Chondrocyte (in vitro differentiated cells): ENCODE measurements around the gene TFAP2E. TPM values are rescaled to one million over a fixed set of nuclear protein-coding genes. Genes with fewer than 3 reads are reported as not detected.

Experiments
- DNase-seq: peaks from one replicate; pipeline ENCODE4 v3.0.0; 2021; ENCODE audit warnings: mixed read lengths, low spot score
- H3K27ac Mint-ChIP-seq: one replicate; pipeline ENCODE4 v1.8.0; 2021; ENCODE audit warnings: mild to moderate bottlenecking, moderate library complexity, mixed read lengths; ENCODE audit not compliant: unreplicated experiment
- H3K27me3 Mint-ChIP-seq: 2 replicates; pipeline ENCODE4 v1.8.0; 2021; ENCODE audit warnings: low read depth, mixed read lengths
- H3K36me3 Mint-ChIP-seq: 2 replicates; pipeline ENCODE4 v1.8.0; 2021; ENCODE audit warnings: low read depth, mixed read lengths
- H3K4me1 Mint-ChIP-seq: 2 replicates; pipeline ENCODE4 v1.8.0; 2021; ENCODE audit warnings: low read depth, mild to moderate bottlenecking, mixed read lengths
- H3K4me3 Mint-ChIP-seq: one replicate; pipeline ENCODE4 v1.8.0; 2021; ENCODE audit warnings: mild to moderate bottlenecking, moderate library complexity, mixed read lengths; ENCODE audit not compliant: unreplicated experiment
- H3K9me3 Mint-ChIP-seq: 2 replicates; pipeline ENCODE4 v1.8.0; 2021; ENCODE audit warnings: low read depth, mixed read lengths
- total RNA-seq: library from RNA; stranded (reverse); gene quantifications from 3 replicates; pipeline ENCODE4 v1.2.1, GENCODE V29; 2021
- TF ChIP-seq, protein P1 (sequence below): fragments of 200-600 bp; sonication (generic); IDR thresholded peaks from 2 replicates; pipeline ENCODE4 v1.5.0; 2021; ENCODE audit warnings: antibody characterized with exemption, mild to moderate bottlenecking, moderate library complexity

Gene TFAP2E
- total RNA-seq, 1 donor from 2014 or later, result 0.97 TPM

GRCh38 chr1:35554266-35555211 is 18.6 kb upstream of the TFAP2E start:
- no peaks in the 10 kb centered on the region for H3K27me3 Mint-ChIP-seq
- no peak overlapping the region for H3K4me3 Mint-ChIP-seq
- peaks cover 5% of the 10 kb centered on the region for H3K36me3 Mint-ChIP-seq
- H3K27ac Mint-ChIP-seq, result no peak overlapping the region
- peaks cover 36% of the 10 kb centered on the region for H3K4me1 Mint-ChIP-seq
- TF ChIP-seq, protein P1, sequence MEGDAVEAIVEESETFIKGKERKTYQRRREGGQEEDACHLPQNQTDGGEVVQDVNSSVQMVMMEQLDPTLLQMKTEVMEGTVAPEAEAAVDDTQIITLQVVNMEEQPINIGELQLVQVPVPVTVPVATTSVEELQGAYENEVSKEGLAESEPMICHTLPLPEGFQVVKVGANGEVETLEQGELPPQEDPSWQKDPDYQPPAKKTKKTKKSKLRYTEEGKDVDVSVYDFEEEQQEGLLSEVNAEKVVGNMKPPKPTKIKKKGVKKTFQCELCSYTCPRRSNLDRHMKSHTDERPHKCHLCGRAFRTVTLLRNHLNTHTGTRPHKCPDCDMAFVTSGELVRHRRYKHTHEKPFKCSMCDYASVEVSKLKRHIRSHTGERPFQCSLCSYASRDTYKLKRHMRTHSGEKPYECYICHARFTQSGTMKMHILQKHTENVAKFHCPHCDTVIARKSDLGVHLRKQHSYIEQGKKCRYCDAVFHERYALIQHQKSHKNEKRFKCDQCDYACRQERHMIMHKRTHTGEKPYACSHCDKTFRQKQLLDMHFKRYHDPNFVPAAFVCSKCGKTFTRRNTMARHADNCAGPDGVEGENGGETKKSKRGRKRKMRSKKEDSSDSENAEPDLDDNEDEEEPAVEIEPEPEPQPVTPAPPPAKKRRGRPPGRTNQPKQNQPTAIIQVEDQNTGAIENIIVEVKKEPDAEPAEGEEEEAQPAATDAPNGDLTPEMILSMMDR, result no peak
- DNase-seq, result no peak
- no peaks in the 10 kb centered on the region for H3K9me3 Mint-ChIP-seq

- DNase-seq, result no peak
- Mint-ChIP-seq H3K27me3 (no peaks in the 10 kb centered on the region), H3K27ac (peak overlapping the region; percentile 28), H3K9me3 (no peaks in the 10 kb centered on the region), H3K4me3 (no peak overlapping the region), H3K4me1 (peaks cover 42% of the 10 kb centered on the region), H3K36me3 (peaks cover 5% of the 10 kb centered on the region)
- TF ChIP-seq, protein P1, result no peak
Observed at GRCh38 chr1:35555212-35555584, 17.9 kb upstream of the TFAP2E start.

DNA sequence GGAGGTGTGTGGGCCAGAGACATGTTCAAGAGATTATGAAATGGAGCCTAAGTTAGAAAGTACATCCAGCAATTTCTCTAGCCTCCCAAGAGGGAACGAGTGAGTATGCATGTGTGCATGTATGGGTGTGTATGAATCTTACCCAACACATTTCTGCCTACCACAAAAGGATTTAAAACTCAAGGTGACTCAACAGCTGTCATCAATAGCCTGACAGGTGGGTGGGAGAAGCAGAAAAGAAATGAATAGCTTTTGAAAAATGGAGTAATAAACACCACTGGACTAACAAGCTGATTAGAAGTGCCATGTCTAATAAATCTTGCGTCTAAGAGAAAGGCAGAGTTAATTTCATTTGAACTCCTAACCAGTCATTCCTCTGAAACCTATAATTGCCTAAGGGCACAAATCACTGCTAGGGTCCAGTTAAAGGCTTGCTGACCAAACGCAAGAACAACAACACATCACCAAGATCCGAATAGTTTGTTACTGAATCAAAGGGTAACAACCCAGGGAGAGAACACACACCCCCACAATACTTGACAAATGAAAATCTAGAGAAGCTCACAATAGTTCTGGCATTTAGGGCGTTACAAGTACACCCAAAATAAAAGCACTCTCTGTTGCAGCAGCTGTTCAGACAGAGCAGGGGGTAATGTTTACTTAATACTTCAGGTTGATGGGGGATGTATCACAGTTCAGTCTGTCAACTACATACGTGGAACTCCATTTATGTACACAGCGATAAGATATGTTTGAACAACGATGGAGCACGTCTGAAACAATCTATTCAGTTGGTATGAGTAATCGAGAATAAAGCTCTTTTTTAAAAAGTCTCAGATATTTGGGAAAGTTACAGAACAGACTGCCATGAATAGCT is 17.3 kb upstream of the TFAP2E start:
- TF ChIP-seq, protein P1, result no peak
- Mint-ChIP-seq H3K9me3 (no peaks in the 10 kb centered on the region), H3K27ac (peak overlapping the region; percentile 28), H3K4me3 (peak overlapping the region; percentile 97), H3K4me1 (peaks cover 42% of the 10 kb centered on the region), H3K27me3 (no peaks in the 10 kb centered on the region), H3K36me3 (peaks cover 5% of the 10 kb centered on the region)
- no peak for DNase-seq

GRCh38 chr1:35556484-35557117 is 16.5 kb upstream of the TFAP2E start:
- H3K36me3 Mint-ChIP-seq, result peaks cover 8% of the 10 kb centered on the region
- no peaks in the 10 kb centered on the region for H3K9me3 Mint-ChIP-seq
- H3K4me3 Mint-ChIP-seq, result peak overlapping the region; percentile 97
- DNase-seq, result no peak
- TF ChIP-seq, protein P1, result no peak
- peak overlapping the region; percentile 50 for H3K27ac Mint-ChIP-seq
- peaks cover 49% of the 10 kb centered on the region for H3K4me1 Mint-ChIP-seq
- H3K27me3 Mint-ChIP-seq, result no peaks in the 10 kb centered on the region
